ENCODE data around the gene OR8D4.
"Not testable (repeated sequence)": the region's sequence is repeated elsewhere in the genome, so short reads cannot be mapped to it uniquely, and the experiment has no call there.

DNA sequence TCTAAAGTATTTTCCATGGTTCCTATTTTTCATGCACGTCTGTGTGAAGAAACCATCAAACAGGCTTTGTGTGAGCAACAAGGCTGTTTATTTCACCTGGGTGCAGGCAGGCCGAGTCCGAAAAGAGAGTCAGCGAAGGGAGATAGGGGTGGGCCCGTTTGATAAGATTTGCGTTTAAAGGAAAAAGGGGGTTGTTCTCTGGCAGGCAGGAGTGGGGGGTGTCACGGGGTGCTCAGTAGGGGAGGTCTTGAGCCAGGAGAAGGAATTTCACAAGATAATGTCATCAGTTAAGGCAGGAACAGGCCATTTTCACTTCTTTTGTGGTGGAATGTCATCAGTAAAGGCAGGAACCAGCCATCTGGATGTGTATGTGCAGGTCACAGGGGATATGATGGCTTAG, 36.7 kb upstream of the OR8D4 start:
- TF ChIP-seq, protein P1, sequence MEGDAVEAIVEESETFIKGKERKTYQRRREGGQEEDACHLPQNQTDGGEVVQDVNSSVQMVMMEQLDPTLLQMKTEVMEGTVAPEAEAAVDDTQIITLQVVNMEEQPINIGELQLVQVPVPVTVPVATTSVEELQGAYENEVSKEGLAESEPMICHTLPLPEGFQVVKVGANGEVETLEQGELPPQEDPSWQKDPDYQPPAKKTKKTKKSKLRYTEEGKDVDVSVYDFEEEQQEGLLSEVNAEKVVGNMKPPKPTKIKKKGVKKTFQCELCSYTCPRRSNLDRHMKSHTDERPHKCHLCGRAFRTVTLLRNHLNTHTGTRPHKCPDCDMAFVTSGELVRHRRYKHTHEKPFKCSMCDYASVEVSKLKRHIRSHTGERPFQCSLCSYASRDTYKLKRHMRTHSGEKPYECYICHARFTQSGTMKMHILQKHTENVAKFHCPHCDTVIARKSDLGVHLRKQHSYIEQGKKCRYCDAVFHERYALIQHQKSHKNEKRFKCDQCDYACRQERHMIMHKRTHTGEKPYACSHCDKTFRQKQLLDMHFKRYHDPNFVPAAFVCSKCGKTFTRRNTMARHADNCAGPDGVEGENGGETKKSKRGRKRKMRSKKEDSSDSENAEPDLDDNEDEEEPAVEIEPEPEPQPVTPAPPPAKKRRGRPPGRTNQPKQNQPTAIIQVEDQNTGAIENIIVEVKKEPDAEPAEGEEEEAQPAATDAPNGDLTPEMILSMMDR (IDR thresholded peaks at IDR 0.05; ENCODE audit: insufficient read depth, low read length, poor library complexity, severe bottlenecking) = not testable (repeated sequence)
- TF ChIP-seq EZH2phosphoT487 (conservative IDR thresholded peaks at IDR 0.05; ENCODE audit: low read length) = not testable (repeated sequence)

All from SU-DHL-6 (cell line).